Measurements from ENCODE around the gene CRIP1.
A peak's percentile ranks its signal among the peaks of the same experiment; 100 is the strongest.

The CRIP1 gene

GRCh38 chr14:105536051-105536450, 49.4 kb downstream of the CRIP1 start:
- H2BK5ac ChIP-seq (ENCODE audit: low read length) = no peak overlapping the region
- DNase-seq = no peak
- WGBS (ENCODE audit: extremely low coverage, insufficient coverage, low lambda C conversion rate) = no CpG with 5 or more reads among the region's 7 CpGs

GRCh38 chr14:105536691-105537579, 50.2 kb downstream of the CRIP1 start:
- WGBS (ENCODE audit: extremely low coverage, insufficient coverage, low lambda C conversion rate) = 100% methylated on average over 3 of the region's 34 CpGs

More at GRCh38 chr14:105536051-105536450, 49.4 kb downstream of the CRIP1 start:
- Histone ChIP-seq H3K4me2 (ENCODE audit: low read length) (no peak overlapping the region), H2AK5ac (ENCODE audit: low read length) (no peak overlapping the region), H3K79me1 (ENCODE audit: low read length) (no peaks in the 10 kb centered on the region), H3K56ac (ENCODE audit: low read length) (no peak overlapping the region), H3K27me3 (ENCODE audit: insufficient read depth, low read length, poor library complexity) (no peaks in the 10 kb centered on the region), H3K4me3 (ENCODE audit: low read length) (no peak overlapping the region), H3K9ac (ENCODE audit: low read length) (no peak overlapping the region), H3K79me2 (ENCODE audit: control insufficient read depth, insufficient read depth, low read length) (no peaks in the 10 kb centered on the region), H3K36me3 (ENCODE audit: control insufficient read depth, insufficient read depth, low read length) (no peaks in the 10 kb centered on the region), H3K4ac (ENCODE audit: low read depth, low read length) (no peak overlapping the region), H3K23ac (ENCODE audit: low read length) (no peak overlapping the region), H3K27ac (ENCODE audit: low read depth, low read length) (no peak overlapping the region), H3K4me1 (ENCODE audit: control insufficient read depth, low read depth, low read length) (no peaks in the 10 kb centered on the region), H4K8ac (ENCODE audit: low read depth, low read length) (no peak overlapping the region), H2BK15ac (replicated peaks; ENCODE audit: low read depth) (no peak overlapping the region), H3K18ac (ENCODE audit: low read length) (no peak overlapping the region), H2BK120ac (ENCODE audit: low read depth, low read length) (no peak overlapping the region), H4K5ac (ENCODE audit: low read length) (no peak overlapping the region)

GRCh38 chr14:105537580-105538474, 51.1 kb downstream of the CRIP1 start:
- no peak overlapping the region for H3K18ac ChIP-seq (ENCODE audit: low read length)
- H3K79me1 ChIP-seq (ENCODE audit: low read length) = no peaks in the 10 kb centered on the region
- no peaks in the 10 kb centered on the region for H3K79me2 ChIP-seq (ENCODE audit: control insufficient read depth, insufficient read depth, low read length)
- no peaks in the 10 kb centered on the region for H3K4me1 ChIP-seq (ENCODE audit: control insufficient read depth, low read depth, low read length)
- H3K56ac ChIP-seq (ENCODE audit: low read length) = no peak overlapping the region
- peak; percentile 13 for DNase-seq
- H3K23ac ChIP-seq (ENCODE audit: low read length) = no peak overlapping the region
- no peak overlapping the region for H3K4ac ChIP-seq (ENCODE audit: low read depth, low read length)
- H3K36me3 ChIP-seq (ENCODE audit: control insufficient read depth, insufficient read depth, low read length) = no peaks in the 10 kb centered on the region
- H3K27ac ChIP-seq (ENCODE audit: low read depth, low read length) = no peak overlapping the region
- H3K9ac ChIP-seq (ENCODE audit: low read length) = no peak overlapping the region
- no peak overlapping the region for H2BK5ac ChIP-seq (ENCODE audit: low read length)
- no peak overlapping the region for H2BK15ac ChIP-seq (replicated peaks; ENCODE audit: low read depth)
- no peak overlapping the region for H2BK120ac ChIP-seq (ENCODE audit: low read depth, low read length)
- H4K8ac ChIP-seq (ENCODE audit: low read depth, low read length) = no peak overlapping the region
- H3K27me3 ChIP-seq (ENCODE audit: insufficient read depth, low read length, poor library complexity) = no peaks in the 10 kb centered on the region
- no peak overlapping the region for H4K5ac ChIP-seq (ENCODE audit: low read length)
- no CpG with 5 or more reads among the region's 30 CpGs for WGBS (ENCODE audit: extremely low coverage, insufficient coverage, low lambda C conversion rate)
- no peak overlapping the region for H3K4me3 ChIP-seq (ENCODE audit: low read length)
- H2AK5ac ChIP-seq (ENCODE audit: low read length) = no peak overlapping the region
- no peak overlapping the region for H3K4me2 ChIP-seq (ENCODE audit: low read length)

More at GRCh38 chr14:105536691-105537579, 50.2 kb downstream of the CRIP1 start:
- Histone ChIP-seq H3K27ac (ENCODE audit: low read depth, low read length) (no peak overlapping the region), H3K23ac (ENCODE audit: low read length) (no peak overlapping the region), H3K36me3 (ENCODE audit: control insufficient read depth, insufficient read depth, low read length) (no peaks in the 10 kb centered on the region), H3K56ac (ENCODE audit: low read length) (no peak overlapping the region), H2AK5ac (ENCODE audit: low read length) (no peak overlapping the region), H2BK120ac (ENCODE audit: low read depth, low read length) (no peak overlapping the region), H3K4me1 (ENCODE audit: control insufficient read depth, low read depth, low read length) (no peaks in the 10 kb centered on the region), H4K8ac (ENCODE audit: low read depth, low read length) (no peak overlapping the region), H3K4ac (ENCODE audit: low read depth, low read length) (no peak overlapping the region), H2BK5ac (ENCODE audit: low read length) (no peak overlapping the region), H2BK15ac (replicated peaks; ENCODE audit: low read depth) (no peak overlapping the region), H3K9ac (ENCODE audit: low read length) (no peak overlapping the region), H3K4me3 (ENCODE audit: low read length) (no peak overlapping the region), H3K27me3 (ENCODE audit: insufficient read depth, low read length, poor library complexity) (no peaks in the 10 kb centered on the region), H4K5ac (ENCODE audit: low read length) (no peak overlapping the region), H3K18ac (ENCODE audit: low read length) (no peak overlapping the region), H3K79me1 (ENCODE audit: low read length) (no peaks in the 10 kb centered on the region), H3K79me2 (ENCODE audit: control insufficient read depth, insufficient read depth, low read length) (no peaks in the 10 kb centered on the region), H3K4me2 (ENCODE audit: low read length) (no peak overlapping the region)
- no peak for DNase-seq
